HepG2 (cell line): ENCODE data around the gene LSMEM2. TPM values are rescaled to one million over a fixed set of nuclear protein-coding genes. Genes with fewer than 3 reads are reported as not detected.

ENCODE experiments used
- ARID4A ChIP-seq: sonication (generic); formaldehyde crosslinking; IDR thresholded peaks from 2 replicates; pipeline ENCODE4 v1.5.0; 2020; ENCODE audit warnings: mild to moderate bottlenecking, missing genetic modification reagents, borderline replicate concordance
- EP300 ChIP-seq, 3 experiments: sonication (generic) in 1 of 3; formaldehyde crosslinking in 1 of 3; IDR thresholded peaks; 2 replicates each; pipeline versions ENCODE4 v1.5.1 to v1.6.1; 2011 to 2020; ENCODE audit warnings: low read depth in 2 of 3, low read length in 2 of 3, borderline replicate concordance in 1 of 3, improper control_type of control experiment in 1 of 3, mild to moderate bottlenecking in 1 of 3, missing genetic modification reagents in 1 of 3, moderate library complexity in 1 of 3
- FOXA3 ChIP-seq: IDR thresholded peaks from 2 replicates; pipeline ENCODE4 v1.6.1; 2016; ENCODE audit warnings: missing genetic modification reagents, missing compliant biosample characterization
- HNRNPUL1 ChIP-seq: fragments of 200-400 bp; formaldehyde crosslinking; IDR thresholded peaks from 2 replicates; pipeline ENCODE4 v1.6.1; 2017; ENCODE audit warnings: low read depth, mild to moderate bottlenecking, low read length, moderate library complexity
- LBX2 ChIP-seq: sonication (generic); formaldehyde crosslinking; IDR thresholded peaks from 2 replicates; pipeline ENCODE4 v1.5.0; 2020; ENCODE audit warnings: missing genetic modification reagents, mild to moderate bottlenecking, borderline replicate concordance
- MAFF ChIP-seq: IDR thresholded peaks from 2 replicates; pipeline ENCODE4 v1.6.1; 2011; ENCODE audit warnings: low read depth, low read length, improper control_type of control experiment
- MAFK ChIP-seq, 2 experiments: IDR thresholded peaks in 1 of 2; conservative IDR thresholded peaks in 1 of 2; 2 replicates each; pipeline ENCODE4 v1.6.1; 2011; ENCODE audit warnings: improper control_type of control experiment in 2 of 2, low read length in 2 of 2
- MED8 ChIP-seq: sonication (generic); formaldehyde crosslinking; IDR thresholded peaks from 2 replicates; pipeline ENCODE4 v1.8.1; 2023; ENCODE audit warnings: mild to moderate bottlenecking, missing genetic modification reagents; ENCODE audit not compliant: insufficient replicate concordance
- MEIS1 ChIP-seq: sonication (generic); formaldehyde crosslinking; IDR thresholded peaks from 2 replicates; pipeline ENCODE4 v1.9.0; 2021; ENCODE audit warnings: mild to moderate bottlenecking, missing genetic modification reagents, moderate library complexity, borderline replicate concordance
- MTA1 ChIP-seq: sonication (generic); formaldehyde crosslinking; IDR thresholded peaks from 2 replicates; pipeline ENCODE4 v1.4.0; 2020; ENCODE audit warnings: missing genetic modification reagents, mild to moderate bottlenecking, borderline replicate concordance
- NFKB2 ChIP-seq: sonication (generic); formaldehyde crosslinking; IDR thresholded peaks from 2 replicates; pipeline ENCODE4 v1.4.0; 2020; ENCODE audit warnings: missing genetic modification reagents, borderline replicate concordance
- RCOR2 ChIP-seq: IDR thresholded peaks from 2 replicates; pipeline ENCODE4 v1.6.1; 2016; ENCODE audit warnings: missing biosample characterization, missing genetic modification reagents
- SIN3A ChIP-seq: IDR thresholded peaks from 2 replicates; pipeline ENCODE4 v1.6.1; 2011; ENCODE audit warnings: low read depth, mild to moderate bottlenecking, control low read depth, low read length, borderline replicate concordance
- SP1 ChIP-seq, 2 experiments: fragments of 450-650 bp in 1 of 2; sonication (generic) in 1 of 2; formaldehyde crosslinking in 1 of 2; IDR thresholded peaks; 2 replicates each; pipeline versions ENCODE4 v1.4.0 to v1.6.1; 2016 to 2020; ENCODE audit warnings: missing genetic modification reagents in 1 of 2
- SP2 ChIP-seq: sonication (generic); formaldehyde crosslinking; IDR thresholded peaks from 2 replicates; pipeline ENCODE4 v1.5.1; 2020; ENCODE audit warnings: mild to moderate bottlenecking, missing genetic modification reagents
- TAF1 ChIP-seq: sonication (generic); formaldehyde crosslinking; IDR thresholded peaks from 2 replicates; pipeline ENCODE4 v1.4.0; 2020; ENCODE audit warnings: missing genetic modification reagents
- TBP ChIP-seq: sonication (generic); formaldehyde crosslinking; IDR thresholded peaks from 2 replicates; pipeline ENCODE4 v1.5.0; 2020; ENCODE audit warnings: missing genetic modification reagents
- TEAD3 ChIP-seq: optimal IDR thresholded peaks from 2 replicates; pipeline ENCODE3; 2016; ENCODE audit warnings: borderline replicate concordance
- TOPORS ChIP-seq: sonication (generic); formaldehyde crosslinking; IDR thresholded peaks from 2 replicates; pipeline ENCODE4 v1.8.0; 2023; ENCODE audit warnings: mild to moderate bottlenecking, missing genetic modification reagents
- ZNF513 ChIP-seq: sonication (generic); formaldehyde crosslinking; conservative IDR thresholded peaks from 2 replicates; pipeline ENCODE4 v1.5.0; 2020; ENCODE audit warnings: missing genetic modification reagents
- ZNF546 ChIP-seq: sonication (generic); formaldehyde crosslinking; conservative IDR thresholded peaks from 2 replicates; pipeline ENCODE4 v1.8.1; 2023; ENCODE audit warnings: mild to moderate bottlenecking, missing genetic modification reagents
- ZNF740 ChIP-seq: sonication (generic); formaldehyde crosslinking; IDR thresholded peaks from 2 replicates; pipeline ENCODE4 v1.4.0; 2020; ENCODE audit warnings: missing genetic modification reagents
- ZNF776 ChIP-seq: sonication (generic); formaldehyde crosslinking; IDR thresholded peaks from 2 replicates; pipeline ENCODE4 v1.4.0; 2020; ENCODE audit warnings: mild to moderate bottlenecking, missing genetic modification reagents
- polyA plus RNA-seq, 8 experiments: library from polyadenylated mRNA; depleted of rRNA in 3 of 8; stranded (reverse) in 7 of 8; unstranded in 1 of 8; fragments of >200 nt; fragmentation: Illumina TruSeq in 4 of 8; extraction: Trizol in 4 of 8; gene quantifications; 2 replicates each; pipeline versions ENCODE4 v1.2.1 to v1.2.3, GENCODE V29; 2011 to 2016; ENCODE audit warnings: low read depth in 4 of 8, missing spikeins in 1 of 8, mixed read lengths in 1 of 8; ENCODE audit not compliant: insufficient read depth in 1 of 8
- total RNA-seq, 5 experiments: library from RNA; depleted of rRNA; stranded (reverse); fragments of >200 nt; fragmentation: Illumina TruSeq; extraction: Trizol; gene quantifications; 2 replicates each; pipeline ENCODE4 v1.2.3, GENCODE V29; 2016; ENCODE audit warnings: low read depth in 1 of 5

LSMEM2 gene
- total and polyA plus RNA-seq, 2 of the 13 experiments (the other 11 are each of a cell fraction or from before 2014, with no cell fraction given), result 0.07 to 0.41 TPM

- peak; percentile 89; the same call in 1 of the 2 replicates for TF ChIP-seq SIN3A
- peak; percentile 94 for TF ChIP-seq ZNF776 (CRISPR knock-in tag)
- TF ChIP-seq TEAD3, result peak; percentile 74
- peak; percentile 89 for TF ChIP-seq TAF1 (CRISPR knock-in tag)
- TF ChIP-seq MED8 (CRISPR knock-in tag), result peak; percentile 7
- no peak for TF ChIP-seq TOPORS (CRISPR knock-in tag)
- TF ChIP-seq ZNF546, result peak; percentile 99
- peak; percentile 13; the same call in 1 of the 2 replicates for TF ChIP-seq FOXA3 (CRISPR knock-in tag)
- no peak for TF ChIP-seq TBP (CRISPR knock-in tag)
- no peak for TF ChIP-seq ZNF740 (CRISPR knock-in tag)
- TF ChIP-seq NFKB2 (CRISPR knock-in tag), result peak; percentile 92; the same call in 1 of the 2 replicates
- no peak for TF ChIP-seq MAFK (conservative IDR thresholded peaks at IDR 0.05 in 1 of 2, IDR thresholded peaks at IDR 0.05 in 1 of 2; ENCODE audit: low read length in 2 of 2)
- TF ChIP-seq SP2 (CRISPR knock-in tag), result peak; percentile 51; the same call in 1 of the 2 replicates
- TF ChIP-seq RCOR2 (CRISPR knock-in tag), result 0 out of 2 replicates have a peak, but pooled peaks have one; percentile 16
- peak; percentile 88; the same call in 1 of the 2 replicates for TF ChIP-seq MEIS1 (CRISPR knock-in tag)
- TF ChIP-seq HNRNPUL1, result 0 out of 2 replicates have a peak, but pooled peaks have one; percentile 42
- TF ChIP-seq EP300 (IDR thresholded peaks at IDR 0.05; ENCODE audit: low read depth in 2 of 2, low read length in 2 of 2), result no peak
- no peak for TF ChIP-seq EP300 (CRISPR knock-in tag; IDR thresholded peaks at IDR 0.05; ENCODE audit: borderline replicate concordance)
- TF ChIP-seq MAFF, result no peak
- no peak for TF ChIP-seq ZNF513
- TF ChIP-seq MTA1 (CRISPR knock-in tag), result peak; percentile 68; the same call in 1 of the 2 replicates
- TF ChIP-seq SP1 (IDR thresholded peaks at IDR 0.05), result no peak
- TF ChIP-seq SP1 (CRISPR knock-in tag; IDR thresholded peaks at IDR 0.05), result peak; percentile 52
- peak; percentile 99 for TF ChIP-seq ARID4A (CRISPR knock-in tag)
- 0 out of 2 replicates have a peak, but pooled peaks have one; percentile 24 for TF ChIP-seq LBX2 (CRISPR knock-in tag)
Measured at GRCh38 chr3:50337175-50337861, 58.4 kb downstream of the LSMEM2 start (continued).
